Measurements from ENCODE around the gene SCAPER. TPM values are rescaled to one million over a fixed set of nuclear protein-coding genes. Genes with fewer than 3 reads are reported as not detected.
"Not testable (repeated sequence)": the region's sequence is repeated elsewhere in the genome, so short reads cannot be mapped to it uniquely, and the experiment has no call there.

The SCAPER gene
- polyA plus RNA-seq, 3 donors = 24.0 to 28.2 (median 25.3) TPM

DNA sequence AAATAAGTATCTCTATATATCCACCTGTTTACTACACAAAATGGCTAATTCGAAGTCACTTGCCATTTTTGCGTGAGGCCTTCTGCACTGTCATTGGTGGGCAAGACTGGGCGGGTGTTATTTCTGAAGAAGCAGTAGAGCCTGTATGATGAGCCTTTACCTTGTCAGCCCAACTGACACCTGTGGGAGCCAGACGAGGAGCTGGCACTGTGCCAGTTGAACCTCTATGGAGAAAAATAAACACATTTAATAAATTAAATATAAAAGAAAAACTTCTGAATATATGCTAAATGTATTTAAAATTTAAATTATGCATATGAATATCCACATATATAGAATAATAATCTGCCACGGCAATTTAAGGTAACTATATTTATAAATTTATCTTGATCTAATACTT is 109.9 kb downstream of the SCAPER start:
- no peak for DNase-seq

DNA sequence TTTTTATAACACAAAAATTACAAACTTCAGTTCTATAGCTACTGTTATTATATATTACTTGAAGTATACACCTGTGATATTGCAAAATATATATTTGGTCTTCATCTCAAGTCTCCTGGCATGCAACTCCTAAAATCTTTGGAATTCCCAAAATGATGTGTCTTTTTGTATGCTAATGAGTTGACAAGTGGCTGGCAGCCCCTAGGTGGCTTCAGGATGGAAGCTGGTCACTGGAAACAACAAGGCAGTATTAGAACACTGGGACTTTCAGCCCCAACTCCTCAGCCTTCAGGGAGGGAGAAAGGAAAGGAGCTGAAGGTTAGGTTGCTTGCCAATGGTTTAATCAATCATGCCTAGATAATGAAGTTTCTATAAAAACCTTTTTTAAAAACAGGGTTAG is 112.0 kb downstream of the SCAPER start:
- no peak for DNase-seq

DNA sequence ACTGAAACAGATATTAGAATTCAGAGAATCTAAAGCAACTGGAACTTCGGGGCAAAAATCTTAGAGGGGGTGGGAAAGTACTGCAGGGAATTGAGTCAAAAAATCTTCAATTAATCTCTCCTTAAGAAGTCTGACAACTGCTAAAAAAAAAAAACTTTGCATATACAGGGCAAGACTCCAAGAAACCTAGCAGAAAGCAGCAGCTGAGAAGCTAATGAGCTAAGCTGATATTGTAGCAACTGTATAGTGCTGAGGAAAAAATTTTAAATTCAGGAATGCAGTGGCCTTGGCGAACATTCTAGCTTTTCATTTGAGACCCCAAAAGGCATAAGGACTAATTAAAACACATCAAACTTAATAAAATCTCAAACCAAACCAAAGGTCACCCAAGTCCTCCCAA is 113.6 kb downstream of the SCAPER start:
- no peak for DNase-seq

DNA sequence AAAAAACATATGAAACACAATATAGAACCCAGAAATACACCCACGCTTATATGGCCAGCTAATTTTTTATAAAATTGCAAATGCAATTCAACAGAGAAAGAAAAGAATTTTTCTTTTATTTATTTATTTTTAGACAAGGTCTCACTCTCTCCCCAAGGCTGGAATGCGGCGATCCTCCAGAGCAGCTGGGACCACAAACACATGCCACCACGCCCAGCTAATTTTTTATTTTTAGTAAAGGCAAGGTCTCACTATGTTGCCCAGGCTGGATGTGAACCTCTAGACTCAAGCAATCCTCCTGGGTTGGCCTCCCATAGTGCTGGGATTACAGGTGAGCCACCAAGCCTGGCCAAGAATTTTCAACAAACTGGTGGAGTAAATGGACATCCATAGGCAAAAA is 117.9 kb downstream of the SCAPER start:
- no peak for DNase-seq

DNA sequence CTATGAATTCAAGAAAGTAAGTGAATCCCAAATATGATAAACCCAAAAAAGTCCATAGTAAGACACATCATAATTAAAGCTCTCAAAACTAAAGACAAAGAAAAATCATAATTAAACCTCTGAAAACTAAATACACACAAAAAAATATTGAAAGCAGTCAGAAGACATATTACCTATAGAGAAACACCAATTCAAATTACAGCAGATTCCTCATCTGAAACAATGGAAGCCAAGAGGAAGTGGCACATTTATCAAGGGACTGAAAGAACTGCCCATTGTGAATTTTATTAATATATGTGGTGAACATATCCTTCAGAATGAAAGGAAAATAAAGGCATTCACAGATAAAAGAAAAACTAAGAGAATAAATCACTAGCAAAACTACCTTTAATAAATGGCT is 128.2 kb downstream of the SCAPER start:
- DNase-seq = no peak

DNA sequence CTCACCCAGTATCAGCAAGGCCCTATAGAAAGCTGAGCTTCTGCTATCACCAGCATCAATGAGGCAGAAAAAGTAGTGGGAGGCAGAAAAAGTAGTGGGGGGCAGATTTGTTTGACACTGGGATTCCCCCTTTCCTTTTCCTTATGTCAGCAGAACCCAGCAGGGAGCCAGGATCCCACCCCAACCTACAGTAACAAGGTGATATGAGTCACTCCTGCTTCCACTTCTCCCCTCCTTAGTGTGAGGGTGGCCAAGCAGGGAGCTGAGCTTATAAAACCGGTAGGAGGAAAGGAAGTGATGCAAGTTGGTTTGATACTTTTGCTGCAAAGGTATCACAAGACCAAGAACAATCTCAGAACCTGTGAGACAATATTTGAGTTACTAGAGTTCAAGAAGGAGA is 128.7 kb downstream of the SCAPER start:
- no peak for DNase-seq

DNA sequence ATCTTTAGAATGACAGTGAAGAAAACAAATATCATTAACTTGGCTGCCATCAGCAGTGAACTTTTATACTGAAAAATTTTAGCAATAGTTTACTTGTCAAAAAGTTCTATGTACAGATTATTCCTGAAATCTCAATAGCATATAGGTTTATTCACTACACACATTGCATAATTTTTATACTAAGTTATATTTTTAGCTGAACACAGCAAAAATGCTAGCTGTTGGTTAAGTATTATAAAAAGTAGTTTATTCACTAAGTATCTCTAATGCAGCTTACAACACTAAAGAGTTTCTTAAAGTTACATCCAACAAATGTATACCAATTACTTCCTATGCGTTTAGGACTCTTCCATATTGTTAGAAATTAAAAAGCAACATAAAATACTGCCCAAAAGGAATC is 131.9 kb downstream of the SCAPER start:
- no peak for DNase-seq

DNA sequence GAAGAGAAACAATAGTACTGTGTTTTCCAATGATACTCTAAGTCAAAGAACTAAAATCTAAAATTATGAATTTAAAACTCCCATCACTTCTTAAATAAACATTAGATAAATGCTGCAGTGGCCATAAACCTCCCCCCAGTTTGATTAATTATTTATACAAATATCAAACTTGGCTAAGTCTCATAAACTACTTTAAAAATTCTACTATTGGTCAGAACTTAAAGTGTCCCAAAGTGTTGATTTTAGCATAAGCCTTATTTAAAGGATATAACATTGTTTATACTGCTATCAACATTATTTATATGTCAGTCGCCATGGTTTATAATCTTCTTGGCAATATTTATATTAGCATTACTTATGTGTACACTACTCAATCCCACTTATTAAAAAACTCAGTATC is 132.4 kb downstream of the SCAPER start:
- no peak for DNase-seq

DNA sequence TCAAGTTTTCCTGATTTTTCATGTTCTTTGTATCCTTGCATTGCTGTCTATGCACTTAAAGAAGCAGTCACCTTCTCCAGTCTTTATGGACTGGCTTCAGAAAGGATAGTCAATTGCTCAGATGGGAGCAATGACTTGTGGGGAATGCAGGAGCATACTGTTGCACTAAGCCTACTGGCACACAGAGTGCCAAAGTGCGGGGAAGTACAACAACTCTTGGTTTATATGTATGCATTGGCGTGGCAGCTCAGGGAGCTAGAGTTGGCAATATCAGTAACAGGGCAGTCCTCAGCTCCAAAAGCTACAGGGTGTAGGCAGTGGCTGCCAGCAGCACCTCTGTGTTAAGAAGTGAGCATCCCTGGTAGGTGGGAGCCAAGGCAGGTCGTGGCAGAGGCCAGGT is 141.1 kb downstream of the SCAPER start:
- DNase-seq = no peak

DNA sequence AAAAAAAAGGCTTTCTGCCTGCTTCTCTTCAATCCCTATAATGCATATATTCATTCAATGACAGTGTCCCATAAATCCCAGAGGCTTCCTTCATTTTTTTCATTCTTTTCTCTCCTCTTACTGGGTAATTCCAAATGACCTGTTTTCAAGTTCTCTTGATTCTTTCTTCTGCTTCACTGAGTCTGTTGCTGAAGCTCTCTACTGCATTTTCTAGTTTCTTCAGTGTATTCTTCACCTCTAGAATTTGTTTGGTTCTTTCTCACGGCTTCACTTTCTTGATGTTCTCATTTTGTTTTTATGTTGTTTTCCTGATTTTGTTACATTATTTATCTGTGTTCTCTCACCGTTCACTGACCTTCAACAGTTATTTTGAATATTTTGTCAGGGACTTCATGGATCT is 141.6 kb downstream of the SCAPER start:
- DNase-seq = no peak

DNA sequence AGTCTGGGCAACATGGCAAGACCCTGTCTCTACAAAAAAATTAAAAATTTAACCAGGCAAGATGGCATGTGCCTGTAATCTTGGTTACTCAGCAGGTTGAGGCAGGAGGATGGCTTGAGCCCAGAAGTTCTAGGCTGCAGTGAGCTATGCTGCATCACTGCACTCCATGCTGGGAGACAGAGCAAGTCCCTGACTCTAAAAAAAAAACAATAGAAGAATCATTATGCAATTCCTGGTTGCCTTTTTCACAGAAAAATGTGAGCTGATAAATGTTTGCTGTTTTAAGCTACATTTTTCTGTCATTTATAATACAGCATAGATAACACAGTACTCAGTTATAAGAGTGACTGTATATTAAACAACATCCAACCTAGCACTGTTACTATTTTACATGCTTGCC is 148.8 kb downstream of the SCAPER start:
- no peak for DNase-seq

DNA sequence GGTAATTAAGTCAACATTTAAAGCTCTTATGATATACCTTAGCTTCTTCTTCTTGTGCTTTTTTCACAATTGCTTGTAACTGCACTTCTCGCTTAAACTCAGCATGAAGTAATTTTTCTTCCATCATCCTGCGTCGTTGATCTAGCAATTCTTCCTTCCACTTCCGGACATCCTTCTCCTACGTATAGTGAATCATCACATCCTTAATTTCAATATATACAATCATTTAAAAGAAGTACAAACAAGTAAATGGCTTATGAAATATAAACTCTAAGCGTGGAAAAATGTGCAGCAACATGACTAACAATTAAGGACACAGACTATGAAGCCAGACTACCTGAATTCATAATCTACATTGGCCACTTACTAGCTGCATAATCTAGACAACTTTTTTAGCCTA is 151.4 kb downstream of the SCAPER start:
- DNase-seq = no peak

DNA sequence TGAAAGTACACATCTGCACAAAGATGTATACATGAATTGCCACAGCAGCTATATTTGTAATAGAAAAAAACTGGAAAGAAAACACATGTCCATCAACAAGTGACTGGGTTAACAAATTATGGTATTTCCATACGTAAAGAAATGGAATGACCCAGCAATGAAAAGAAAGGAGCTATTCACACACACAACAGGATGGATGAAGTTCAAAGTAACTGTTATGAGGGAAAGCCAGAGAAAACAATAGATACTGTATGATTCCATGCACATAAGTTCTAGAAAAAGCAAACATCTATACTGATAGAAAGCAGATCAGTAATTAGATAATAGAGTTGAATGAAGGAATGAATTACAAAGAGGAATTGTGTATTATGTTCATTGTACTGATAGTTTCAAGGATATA is 152.0 kb downstream of the SCAPER start:
- DNase-seq = no peak

DNA sequence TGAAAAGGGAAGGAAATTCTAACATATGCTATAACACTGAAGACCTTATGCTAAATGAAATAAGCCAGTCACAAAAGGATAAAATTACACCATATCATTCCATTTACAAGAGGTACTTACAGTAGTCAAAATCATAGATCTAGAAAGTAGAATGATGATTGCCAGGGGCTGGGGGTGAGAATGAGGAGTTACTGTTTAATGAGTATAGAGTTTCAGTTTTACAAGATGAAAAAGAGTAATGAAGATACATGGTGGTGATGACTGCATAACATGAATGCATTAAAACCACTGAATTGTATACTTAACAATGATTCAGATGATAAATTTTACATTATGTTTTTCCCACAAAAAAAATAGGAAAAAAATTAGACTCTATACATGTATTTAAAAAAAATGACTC is 152.6 kb downstream of the SCAPER start:
- DNase-seq = no peak

DNA sequence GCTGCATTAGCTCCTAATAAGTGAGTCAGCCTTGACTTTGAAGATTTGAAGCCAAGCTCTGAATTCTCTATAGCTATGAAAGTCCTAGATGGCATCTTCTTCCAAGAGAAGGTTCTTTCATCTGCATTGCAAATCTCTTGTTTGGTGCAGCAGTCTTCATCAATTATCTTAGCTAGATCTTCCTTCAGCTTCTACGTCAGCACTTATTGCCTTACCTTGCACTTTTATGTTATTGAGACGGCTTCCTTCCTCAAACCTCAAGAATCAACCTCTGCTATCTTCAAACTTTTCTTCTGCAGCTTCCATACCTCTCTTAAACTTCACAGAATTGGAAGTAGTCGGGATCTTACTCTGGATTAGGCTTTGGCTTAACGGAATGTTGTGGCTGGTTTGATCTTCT is 167.6 kb downstream of the SCAPER start:
- DNase-seq = no peak

DNA sequence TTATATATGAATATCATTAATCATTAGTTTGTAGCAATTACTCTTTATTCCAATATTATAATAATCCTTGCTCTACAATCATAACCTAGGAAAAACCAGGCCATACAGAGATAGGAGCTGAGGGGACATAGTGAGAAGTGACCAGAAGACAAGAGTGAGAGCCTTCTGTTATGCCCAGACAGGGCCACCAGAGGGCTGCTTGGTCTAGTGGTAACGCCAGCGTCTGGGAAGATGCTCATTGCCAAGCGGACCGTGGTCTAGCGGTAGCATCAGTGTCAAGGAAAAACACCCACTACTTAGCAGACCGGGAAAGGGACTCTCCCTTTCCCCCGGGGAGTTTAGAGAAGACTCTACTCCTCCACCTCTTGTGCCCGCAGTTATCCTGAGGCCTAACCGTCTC is 172.8 kb downstream of the SCAPER start:
- not testable (repeated sequence) for DNase-seq

DNA sequence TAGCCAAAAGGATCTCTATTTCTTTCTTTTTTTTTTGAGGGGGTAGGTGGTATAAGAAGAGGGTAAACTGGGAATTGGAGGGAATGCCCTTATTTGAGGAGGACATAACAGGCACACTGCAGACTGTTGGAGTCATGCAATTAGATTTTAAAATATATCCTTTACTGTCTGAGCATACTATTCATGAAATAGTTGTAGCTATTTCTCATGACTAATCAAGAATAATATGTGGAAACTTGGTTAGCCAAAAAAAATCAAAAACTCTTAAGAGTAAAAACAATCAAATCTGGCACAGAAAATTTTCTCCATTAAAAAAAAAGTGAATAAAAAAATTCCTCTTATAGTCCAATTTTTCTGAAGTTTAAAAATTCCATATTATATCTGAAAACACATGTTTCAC is 174.9 kb downstream of the SCAPER start:
- DNase-seq = no peak

DNA sequence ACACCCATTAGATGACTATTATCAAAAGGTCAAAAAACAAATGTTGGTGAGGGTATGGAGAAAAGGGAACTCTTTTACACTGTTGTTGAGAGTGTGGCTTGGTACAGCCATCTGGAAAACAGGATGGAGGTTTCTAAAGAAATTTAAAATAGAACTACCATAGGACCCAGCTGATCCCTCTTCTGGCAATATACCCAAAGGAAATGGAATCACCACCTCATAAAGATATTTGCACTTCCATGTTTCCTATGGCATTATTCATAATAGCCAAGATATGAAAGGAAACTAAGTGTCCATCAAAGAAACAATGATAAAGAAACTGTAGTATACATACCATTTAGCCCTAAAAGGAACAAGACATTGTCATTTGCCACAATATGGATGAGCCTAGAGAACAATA is 186.3 kb downstream of the SCAPER start:
- no peak for DNase-seq

DNA sequence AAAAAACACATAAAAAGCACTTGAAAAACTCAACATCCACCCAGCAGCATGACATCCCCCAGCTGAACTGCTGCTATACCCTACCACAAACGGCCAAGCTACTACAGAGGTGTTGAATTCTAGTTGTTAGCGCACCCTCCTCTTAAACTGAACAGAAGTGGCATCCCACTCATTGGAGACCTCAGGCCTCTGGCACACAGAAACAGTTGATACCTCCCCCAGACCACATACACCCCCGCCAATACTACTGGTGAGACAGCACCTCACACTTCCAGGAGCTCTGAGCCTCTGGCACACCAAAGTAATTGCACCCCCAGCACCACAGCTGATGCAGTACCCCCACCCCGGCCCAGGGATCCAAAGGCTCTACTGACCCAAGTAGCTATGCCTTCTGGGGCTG is 190.2 kb downstream of the SCAPER start:
- DNase-seq = no peak

DNA sequence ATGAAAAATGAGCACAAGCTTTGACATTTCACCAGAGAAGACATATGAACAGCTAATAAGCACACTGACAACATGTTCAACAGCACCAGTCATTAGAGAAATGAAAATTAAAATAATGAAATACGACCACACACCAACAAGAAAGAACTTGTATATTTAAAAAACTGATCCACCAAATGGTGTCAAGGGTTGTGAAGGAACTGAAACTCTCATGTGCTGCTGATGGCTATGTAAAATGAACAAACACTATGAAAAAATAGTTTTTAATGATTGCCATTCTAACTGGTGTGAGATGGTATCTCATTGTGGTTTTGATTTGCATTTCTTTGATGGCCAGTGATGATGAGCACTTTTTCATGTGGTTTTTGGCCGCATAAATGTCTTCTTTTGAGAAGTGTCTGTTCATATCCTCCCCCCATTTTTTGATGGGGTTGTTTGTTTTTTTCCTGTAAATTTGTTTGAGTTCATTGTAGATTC is 193.8 kb downstream of the SCAPER start:
- DNase-seq = no peak

DNA sequence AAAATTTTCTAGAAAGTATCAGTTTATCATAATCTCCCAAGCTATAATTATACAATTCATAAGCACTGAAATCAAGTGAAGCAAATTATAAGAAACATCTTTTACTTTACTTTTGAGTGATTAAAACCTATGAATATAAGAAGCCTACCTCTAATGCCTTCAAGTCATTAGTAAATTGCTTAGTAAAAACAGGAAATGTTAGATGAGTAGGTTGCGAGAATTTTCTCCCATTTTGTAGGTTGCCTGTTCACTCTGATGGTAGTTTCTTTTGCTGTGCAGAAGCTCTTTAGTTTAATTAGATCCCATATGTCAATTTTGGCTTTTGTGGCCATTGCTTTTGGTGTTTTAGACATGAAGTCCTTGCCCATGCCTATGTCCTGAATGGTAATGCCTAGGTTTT is 201.1 kb downstream of the SCAPER start:
- not testable (repeated sequence) for DNase-seq

DNA sequence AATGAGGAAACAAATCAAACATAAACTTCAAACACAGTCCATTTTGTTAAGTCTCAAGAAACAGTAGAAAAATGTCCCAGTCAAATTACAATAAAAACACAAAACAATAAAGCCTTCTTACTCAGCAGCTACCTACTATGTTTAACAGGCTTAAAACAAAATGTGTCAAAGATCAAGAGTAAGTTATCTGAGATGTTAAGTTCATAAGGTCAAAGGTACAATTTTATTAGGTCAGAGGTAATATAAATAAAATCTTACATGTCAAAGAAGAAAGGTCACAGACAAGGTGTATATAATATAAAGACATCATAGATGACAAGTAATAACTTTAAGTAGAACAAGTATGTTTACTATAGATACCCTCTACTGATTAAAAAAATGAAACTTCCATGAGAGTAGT is 208.3 kb downstream of the SCAPER start:
- DNase-seq = no peak

DNA sequence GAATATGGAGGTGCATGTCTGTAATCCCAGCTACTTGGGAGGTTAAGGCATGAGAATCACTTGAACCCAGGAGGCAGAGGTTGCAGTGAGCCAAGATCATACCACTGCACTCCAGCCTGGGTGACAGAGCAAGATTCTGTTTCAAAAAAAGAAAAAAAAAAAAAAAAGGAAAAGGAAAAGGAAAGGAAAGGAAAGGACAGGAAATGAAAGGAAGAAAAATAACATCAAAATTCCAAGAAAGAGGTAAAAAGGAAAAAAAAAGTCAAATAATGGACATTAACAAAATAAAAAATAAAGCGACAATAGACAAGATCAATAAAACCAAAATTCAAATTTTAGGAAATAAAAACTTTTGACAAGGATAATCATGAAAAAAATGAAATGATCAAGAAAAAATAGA is 212.6 kb downstream of the SCAPER start:
- not testable (repeated sequence) for DNase-seq

DNA sequence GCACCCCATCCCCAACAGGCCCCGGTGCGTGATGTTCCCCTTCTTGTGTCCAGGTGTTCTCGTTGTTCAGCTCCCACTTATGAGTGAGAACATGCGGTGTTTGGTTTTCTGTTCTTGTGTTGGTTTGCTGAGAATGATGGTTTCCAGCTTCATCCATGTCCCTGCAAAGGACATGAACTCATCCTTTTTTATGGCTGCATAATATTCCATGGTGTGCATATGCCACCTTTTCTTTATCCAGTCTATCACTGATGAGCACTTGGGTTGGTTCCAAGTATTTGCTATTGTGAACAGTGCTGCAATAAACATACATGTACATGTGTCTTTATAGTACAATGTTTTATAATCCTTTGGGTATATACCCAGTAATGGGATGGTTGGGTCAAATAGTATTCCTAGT is 217.5 kb downstream of the SCAPER start:
- not testable (repeated sequence) for DNase-seq

DNA sequence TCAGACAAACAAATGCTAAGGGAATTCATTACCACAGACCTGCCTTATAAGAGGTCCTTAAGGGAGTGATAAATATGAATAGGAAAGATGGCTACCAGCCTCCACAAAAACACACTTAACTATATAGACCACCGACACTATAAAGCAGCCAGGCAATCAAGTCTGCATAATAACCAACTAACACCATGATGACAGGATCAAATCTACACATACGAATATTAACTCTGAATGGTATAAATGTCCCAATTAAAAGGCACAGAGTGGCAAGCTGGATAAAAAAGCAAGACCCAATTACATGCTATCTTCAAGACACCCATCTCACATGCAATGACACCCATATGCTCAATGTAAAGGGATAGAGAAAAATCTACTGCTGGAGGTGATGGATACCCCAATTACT is 221.1 kb downstream of the SCAPER start:
- no peak for DNase-seq

Data from renal pelvis (tissue), 4 donors.